Stimulated activated naive B cell treated with anti-CD40 and anti-IgM and Interleukin-4, amounts not matched to agents 10 μg/mL and 1 μg/mL and 100 μg/mL, for 72 hours (primary cell): ENCODE results near the gene E2F1.
"Not testable (repeated sequence)": the region's sequence is repeated elsewhere in the genome, so short reads cannot be mapped to it uniquely, and the experiment has no call there.

ENCODE experiments used
- ATAC-seq, 2 donors: fragments of 150-1000 bp; cut with Tn5 transposase; replicated peaks; 2 replicates each; pipeline ENCODE4 v1.10.0; 2021; ENCODE audit warnings: moderate library complexity in 1 of 2
- DNase-seq: peaks from one replicate; pipeline ENCODE4 v3.0.0; 2021
- H3K27ac Mint-ChIP-seq: one replicate; pipeline ENCODE4 v1.8.0; 2022; ENCODE audit warnings: mild to moderate bottlenecking, mixed read lengths
- H3K27me3 Mint-ChIP-seq, 2 donors: one replicate each; pipeline ENCODE4 v1.8.0; 2022; ENCODE audit warnings: mixed read lengths in 2 of 2
- H3K36me3 Mint-ChIP-seq, 2 donors: one replicate each; pipeline ENCODE4 v1.8.0; 2022; ENCODE audit warnings: mixed read lengths in 2 of 2, mild to moderate bottlenecking in 1 of 2
- H3K4me1 Mint-ChIP-seq, 2 donors: one replicate each; pipeline ENCODE4 v1.8.0; 2022; ENCODE audit warnings: mixed read lengths in 2 of 2, mild to moderate bottlenecking in 1 of 2
- H3K4me3 Mint-ChIP-seq, 2 donors: one replicate each; pipeline ENCODE4 v1.8.0; 2022; ENCODE audit warnings: mild to moderate bottlenecking in 2 of 2, mixed read lengths in 2 of 2, moderate library complexity in 1 of 2
- H3K9me3 Mint-ChIP-seq, 2 donors: one replicate each; pipeline ENCODE4 v1.8.0; 2022; ENCODE audit warnings: mixed read lengths in 2 of 2, mild to moderate bottlenecking in 1 of 2

Gene E2F1

DNA sequence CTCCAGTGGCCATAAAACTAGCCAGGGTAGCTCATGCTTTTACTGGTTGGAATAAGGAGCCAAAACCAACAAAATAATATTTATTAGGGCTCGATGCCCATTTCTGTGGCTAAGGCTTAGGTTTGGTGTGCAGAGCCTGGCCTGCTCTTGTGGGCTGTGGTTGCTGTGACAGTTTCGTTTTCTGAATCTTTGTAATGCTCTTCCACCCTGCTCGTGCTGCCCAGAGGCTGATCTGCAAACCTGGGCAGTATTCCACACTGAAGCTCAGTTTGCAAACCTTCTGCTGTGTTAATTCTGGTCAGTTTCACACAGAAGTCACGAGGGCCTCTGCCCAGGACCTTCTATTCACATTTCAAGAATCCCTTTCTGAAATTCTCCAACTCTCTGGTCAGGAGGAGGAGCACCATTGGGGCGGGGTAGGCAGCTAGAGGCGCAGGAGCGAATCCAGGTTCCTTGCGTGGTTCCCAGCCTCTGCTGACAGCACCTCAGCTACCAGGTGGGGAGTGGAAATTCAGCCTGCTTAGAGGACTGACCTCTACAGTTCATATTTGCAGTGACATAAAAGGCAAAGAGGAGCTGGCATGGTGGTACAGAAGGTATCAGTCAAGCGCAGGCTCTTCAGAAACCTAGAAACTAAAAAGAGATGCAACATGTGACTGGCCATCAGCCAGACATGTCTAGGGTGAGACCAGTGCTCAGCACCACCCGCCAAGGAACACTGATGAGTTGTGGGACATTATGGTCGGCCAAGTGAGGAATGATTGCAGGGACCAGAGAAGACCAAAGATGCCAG lies 38.4 kb downstream of the E2F1 start:
- peaks cover 15 to 20% of the 10 kb centered on the region in 2 donors for H3K36me3 Mint-ChIP-seq
- H3K4me3 Mint-ChIP-seq: peak overlapping the region in 1 of 2 donors; percentile 9
- H3K27me3 Mint-ChIP-seq: no peaks in the 10 kb centered on the region
- H3K4me1 Mint-ChIP-seq: peaks cover 3 to 9% of the 10 kb centered on the region in 2 donors
- no peaks in the 10 kb centered on the region for H3K9me3 Mint-ChIP-seq
- ATAC-seq: no peak
- no peak for DNase-seq
- no peak overlapping the region for H3K27ac Mint-ChIP-seq

DNA sequence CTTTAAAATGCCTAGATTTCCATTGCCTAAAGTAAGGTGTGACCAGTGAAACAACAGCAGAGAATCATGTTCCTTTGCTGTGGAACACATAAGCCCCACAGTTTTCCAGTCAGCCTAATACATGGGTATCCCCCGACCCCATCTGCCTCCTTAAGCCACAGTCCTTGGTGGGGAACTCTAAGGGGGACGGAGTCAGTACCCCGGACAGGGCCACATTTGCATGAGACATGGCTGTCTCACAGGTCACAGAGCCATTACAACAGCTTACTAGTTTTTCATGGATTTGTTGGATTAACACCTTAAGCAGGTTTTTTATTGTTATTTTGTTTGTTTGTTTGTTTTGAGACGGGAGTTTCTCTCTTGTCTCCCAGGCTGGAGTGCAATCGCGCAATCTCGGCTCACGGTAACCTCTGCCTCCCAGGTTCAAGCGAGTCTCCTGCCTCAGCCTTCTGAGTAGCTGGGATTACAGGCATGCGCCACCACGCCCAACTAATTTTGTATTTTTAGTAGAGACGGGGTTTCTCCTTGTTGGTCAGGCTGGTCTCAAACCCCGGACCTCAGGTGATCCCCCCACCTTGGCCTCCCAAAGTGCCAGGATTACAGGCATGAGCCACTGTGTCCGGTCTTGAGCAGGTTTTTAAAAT lies 39.1 kb downstream of the E2F1 start:
- not testable (repeated sequence) for H3K4me3 Mint-ChIP-seq, H3K4me1 Mint-ChIP-seq, H3K27ac Mint-ChIP-seq, ATAC-seq, H3K9me3 Mint-ChIP-seq, DNase-seq, H3K27me3 Mint-ChIP-seq
- H3K36me3 Mint-ChIP-seq: peaks cover 15 to 20% of the 10 kb centered on the region in 2 donors

- H3K9me3 Mint-ChIP-seq: no peaks in the 10 kb centered on the region
- peaks cover 15 to 25% of the 10 kb centered on the region in 2 donors for H3K36me3 Mint-ChIP-seq
- no peaks in the 10 kb centered on the region for H3K27me3 Mint-ChIP-seq
- peaks cover 0 to 3% of the 10 kb centered on the region in 2 donors for H3K4me1 Mint-ChIP-seq
- H3K27ac Mint-ChIP-seq: no peak overlapping the region
- DNase-seq (no peak), ATAC-seq (no peak)
- H3K4me3 Mint-ChIP-seq: no peak overlapping the region
Measured at GRCh38 chr20:33646191-33646590, 40.0 kb downstream of the E2F1 start.

DNA sequence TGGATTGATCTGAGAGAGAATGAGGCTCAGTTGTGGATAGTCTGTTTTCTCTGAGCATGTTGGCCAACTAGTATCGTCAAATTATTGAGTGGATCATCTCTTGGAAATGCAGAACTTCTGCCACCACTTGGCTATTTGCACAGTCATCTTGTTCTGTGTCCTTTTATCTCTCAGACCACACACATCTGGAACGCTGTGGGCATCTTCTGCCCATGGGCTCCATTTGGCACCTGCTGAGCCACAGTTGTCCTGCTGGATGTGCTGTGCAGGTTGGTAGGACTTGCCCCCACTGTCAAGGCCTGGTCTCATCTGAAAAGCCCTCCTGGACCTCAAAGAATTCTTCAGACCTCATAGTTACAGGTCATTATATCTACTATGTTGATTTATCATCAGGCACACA lies 40.8 kb downstream of the E2F1 start:
- DNase-seq (no peak), ATAC-seq (no peak)
- Mint-ChIP-seq H3K36me3 (peaks cover 19 to 32% of the 10 kb centered on the region in 2 donors), H3K4me3 (no peak overlapping the region), H3K9me3 (no peaks in the 10 kb centered on the region), H3K27ac (no peak overlapping the region), H3K4me1 (peaks cover 0 to 3% of the 10 kb centered on the region in 2 donors), H3K27me3 (no peaks in the 10 kb centered on the region)

GRCh38 chr20:33645072-33645358 lies 41.2 kb downstream of the E2F1 start:
- no peak overlapping the region for H3K4me3 Mint-ChIP-seq
- no peaks in the 10 kb centered on the region for H3K9me3 Mint-ChIP-seq
- peaks cover 0 to 3% of the 10 kb centered on the region in 2 donors for H3K4me1 Mint-ChIP-seq
- H3K27ac Mint-ChIP-seq: no peak overlapping the region
- peaks cover 23 to 36% of the 10 kb centered on the region in 2 donors for H3K36me3 Mint-ChIP-seq
- ATAC-seq (no peak), DNase-seq (no peak)
- no peaks in the 10 kb centered on the region for H3K27me3 Mint-ChIP-seq

GRCh38 chr20:33644313-33645071 lies 41.7 kb downstream of the E2F1 start:
- H3K9me3 Mint-ChIP-seq: no peaks in the 10 kb centered on the region
- H3K4me3 Mint-ChIP-seq: no peak overlapping the region

GRCh38 chr20:33640287-33640686 lies 45.9 kb downstream of the E2F1 start:
- H3K27ac Mint-ChIP-seq: no peak overlapping the region
- H3K36me3 Mint-ChIP-seq: peaks cover 37 to 50% of the 10 kb centered on the region in 2 donors
- no peak overlapping the region for H3K4me3 Mint-ChIP-seq
- ATAC-seq: no peak
- no peak for DNase-seq
- no peaks in the 10 kb centered on the region for H3K9me3 Mint-ChIP-seq
- H3K27me3 Mint-ChIP-seq: no peaks in the 10 kb centered on the region
- H3K4me1 Mint-ChIP-seq: no peaks in the 10 kb centered on the region

More at GRCh38 chr20:33644313-33645071, 41.7 kb downstream of the E2F1 start:
- H3K36me3 Mint-ChIP-seq: peaks cover 28 to 40% of the 10 kb centered on the region in 2 donors
- H3K27ac Mint-ChIP-seq: no peak overlapping the region
- no peak for DNase-seq
- H3K4me1 Mint-ChIP-seq: peaks cover 0 to 3% of the 10 kb centered on the region in 2 donors
- ATAC-seq: no peak
- H3K27me3 Mint-ChIP-seq: no peaks in the 10 kb centered on the region

DNA sequence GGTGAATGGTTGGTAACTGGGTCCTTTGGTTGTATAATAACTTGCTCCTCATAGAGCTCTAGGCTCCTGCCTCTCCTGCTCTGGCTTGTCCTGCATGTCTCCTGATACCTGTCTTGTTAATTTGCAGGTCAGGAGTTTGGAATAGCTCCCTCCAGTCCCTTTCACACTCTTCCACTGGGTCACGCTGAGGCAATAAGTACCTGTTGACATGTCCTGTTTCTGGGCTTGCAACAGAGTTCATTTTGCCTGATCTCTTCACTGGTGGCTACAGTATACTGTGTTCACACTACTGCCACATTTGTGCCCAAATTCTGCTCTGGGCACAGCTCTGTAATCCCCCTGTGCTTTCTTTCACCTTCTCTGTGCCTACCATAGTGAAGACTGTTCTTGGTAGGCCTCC lies 49.4 kb downstream of the E2F1 start:
- Mint-ChIP-seq H3K27me3 (no peaks in the 10 kb centered on the region), H3K36me3 (peaks cover 31 to 40% of the 10 kb centered on the region in 2 donors), H3K9me3 (no peaks in the 10 kb centered on the region), H3K27ac (no peak overlapping the region), H3K4me3 (no peak overlapping the region), H3K4me1 (no peaks in the 10 kb centered on the region)
- DNase-seq: no peak
- ATAC-seq: no peak

GRCh38 chr20:33635341-33635740 lies 50.8 kb downstream of the E2F1 start:
- no peaks in the 10 kb centered on the region for H3K4me1 Mint-ChIP-seq
- no peaks in the 10 kb centered on the region for H3K27me3 Mint-ChIP-seq
- ATAC-seq: no peak
- H3K36me3 Mint-ChIP-seq: peaks cover 33 to 38% of the 10 kb centered on the region in 2 donors
- H3K27ac Mint-ChIP-seq: no peak overlapping the region
- no peak for DNase-seq
- no peaks in the 10 kb centered on the region for H3K9me3 Mint-ChIP-seq
- no peak overlapping the region for H3K4me3 Mint-ChIP-seq

GRCh38 chr20:33631910-33632309 lies 54.3 kb downstream of the E2F1 start:
- not testable (repeated sequence) for ATAC-seq, H3K27me3 Mint-ChIP-seq, H3K4me1 Mint-ChIP-seq, H3K4me3 Mint-ChIP-seq, DNase-seq, H3K27ac Mint-ChIP-seq, H3K9me3 Mint-ChIP-seq
- peaks cover 33 to 45% of the 10 kb centered on the region in 2 donors for H3K36me3 Mint-ChIP-seq

DNA sequence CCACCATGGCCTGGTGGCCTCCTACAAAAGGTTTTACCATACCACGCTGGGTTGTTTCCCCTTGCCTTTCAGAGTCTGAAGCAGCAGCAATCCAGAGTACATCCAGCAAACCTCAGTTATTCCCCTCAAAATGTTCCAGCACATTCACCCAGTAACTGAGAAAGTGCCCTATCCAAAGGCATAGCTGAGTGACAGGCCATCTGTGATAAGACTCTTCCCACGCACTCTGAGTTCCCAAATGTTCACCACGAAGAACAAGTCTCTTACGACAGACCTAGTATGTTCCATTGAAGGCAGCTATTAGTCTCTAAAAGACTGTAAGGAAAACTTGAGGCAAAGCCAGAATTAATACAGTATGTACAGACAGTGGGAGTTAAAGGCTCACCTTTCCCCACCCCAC lies 55.7 kb downstream of the E2F1 start:
- Mint-ChIP-seq H3K4me3 (no peak overlapping the region), H3K36me3 (peaks cover 35 to 54% of the 10 kb centered on the region in 2 donors), H3K27me3 (no peaks in the 10 kb centered on the region), H3K9me3 (peaks cover 0 to 1% of the 10 kb centered on the region in 2 donors), H3K4me1 (no peaks in the 10 kb centered on the region), H3K27ac (no peak overlapping the region)
- ATAC-seq (no peak), DNase-seq (no peak)

DNA sequence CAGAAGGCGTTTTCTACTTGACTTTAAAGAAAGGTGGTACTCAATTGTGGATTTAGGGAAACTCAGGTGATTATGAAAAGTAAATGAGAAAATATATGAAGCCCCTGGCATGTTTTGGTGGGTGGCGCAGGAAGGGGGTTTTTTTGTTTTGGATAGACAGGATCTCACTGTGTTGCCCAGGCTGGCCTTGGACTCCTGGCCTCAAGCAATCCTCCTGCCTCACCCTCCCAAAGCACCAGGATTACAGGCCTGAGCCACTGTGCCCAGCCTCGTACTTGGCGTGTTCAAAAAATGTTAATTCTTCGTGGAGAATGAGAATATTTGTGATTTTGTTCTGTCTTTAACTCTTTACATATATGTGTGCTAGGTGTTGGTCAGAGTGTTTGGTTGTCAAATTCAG lies 56.2 kb downstream of the E2F1 start:
- no peak overlapping the region for H3K4me3 Mint-ChIP-seq
- peaks cover 40 to 60% of the 10 kb centered on the region in 2 donors for H3K36me3 Mint-ChIP-seq
- no peak for DNase-seq
- no peaks in the 10 kb centered on the region for H3K27me3 Mint-ChIP-seq
- no peak overlapping the region for H3K27ac Mint-ChIP-seq
- H3K9me3 Mint-ChIP-seq: peaks cover 0 to 1% of the 10 kb centered on the region in 2 donors
- H3K4me1 Mint-ChIP-seq: peaks cover 0 to 2% of the 10 kb centered on the region in 2 donors
- ATAC-seq: no peak

DNA sequence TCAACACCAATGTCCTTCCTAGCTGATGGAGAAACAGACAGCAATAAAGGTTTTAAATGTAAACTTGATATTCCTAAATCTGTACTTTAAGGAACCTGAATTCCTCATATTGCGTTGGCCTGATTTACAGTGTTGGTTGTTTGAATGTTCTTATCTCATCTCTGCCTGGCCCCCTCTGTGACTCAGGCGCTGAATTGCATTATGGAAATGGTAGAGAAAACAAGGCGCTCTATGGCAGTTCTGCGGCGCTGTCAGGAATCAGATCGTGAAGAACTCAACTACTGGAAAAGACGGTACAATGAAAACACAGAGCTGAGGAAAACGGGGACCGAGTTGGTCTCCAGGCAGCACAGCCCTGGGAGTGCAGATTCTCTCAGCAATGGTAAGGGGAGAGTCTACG lies 56.7 kb downstream of the E2F1 start:
- no peak for ATAC-seq
- DNase-seq: no peak
- peaks cover 3 to 4% of the 10 kb centered on the region in 2 donors for H3K4me1 Mint-ChIP-seq
- H3K36me3 Mint-ChIP-seq: peaks cover 40 to 64% of the 10 kb centered on the region in 2 donors
- H3K4me3 Mint-ChIP-seq: no peak overlapping the region
- H3K27ac Mint-ChIP-seq: no peak overlapping the region
- no peaks in the 10 kb centered on the region for H3K27me3 Mint-ChIP-seq
- H3K9me3 Mint-ChIP-seq: peaks cover 0 to 1% of the 10 kb centered on the region in 2 donors

GRCh38 chr20:33627577-33628216 lies 58.5 kb downstream of the E2F1 start:
- H3K27ac Mint-ChIP-seq: no peak overlapping the region
- peaks cover 0 to 3% of the 10 kb centered on the region in 2 donors for H3K9me3 Mint-ChIP-seq

More at GRCh38 chr20:33627577-33628216, 58.5 kb downstream of the E2F1 start:
- peaks cover 7 to 9% of the 10 kb centered on the region in 2 donors for H3K4me1 Mint-ChIP-seq
- no peaks in the 10 kb centered on the region for H3K27me3 Mint-ChIP-seq
- H3K4me3 Mint-ChIP-seq: no peak overlapping the region
- peaks cover 53 to 81% of the 10 kb centered on the region in 2 donors for H3K36me3 Mint-ChIP-seq
- ATAC-seq: no peak
- no peak for DNase-seq
